Adrenal gland (tissue), 12 donors: ENCODE measurements around the gene CCDC6. TPM values are rescaled to one million over a fixed set of nuclear protein-coding genes. Genes with fewer than 3 reads are reported as not detected.

Experiments
- DNase-seq, 7 donors: peaks; one replicate each; pipeline ENCODE4 v3.0.0-alpha.2; 2019 to 2020
- H3K27ac ChIP-seq, 5 donors: fragments of 200-600 bp; sonication (generic) in 4 of 5; 1 replicate in 3 of 5; 2 replicates in 2 of 5; pipeline versions ENCODE4 v1.5.1 to v1.8.0; 2016 to 2020; ENCODE audit warnings: mild to moderate bottlenecking in 1 of 5
- H3K27me3 ChIP-seq: fragments of 200-600 bp; 2 replicates; pipeline ENCODE4 v1.8.0; 2021
- H3K36me3 ChIP-seq, 2 donors: fragments of 200-600 bp; replicated peaks in 1 of 2; 1 replicate in 1 of 2; 2 replicates in 1 of 2; pipeline versions ENCODE4 v1.5.1 to v1.8.0; 2018 to 2022
- H3K4me1 ChIP-seq, 2 donors: fragments of 200-600 bp; replicated peaks in 1 of 2; 1 replicate in 1 of 2; 2 replicates in 1 of 2; pipeline versions ENCODE4 v1.5.1 to v1.8.0; 2018 to 2021
- H3K4me3 ChIP-seq, 4 donors: fragments of 200-600 bp; sonication (generic) in 3 of 4; one replicate each; pipeline ENCODE4 v1.5.1; 2016 to 2018
- H3K9me3 ChIP-seq, 3 donors: fragments of 200-600 bp; sonication (generic) in 1 of 3; replicated peaks in 1 of 3; 1 replicate in 2 of 3; 2 replicates in 1 of 3; pipeline versions ENCODE4 v1.5.1 to v1.8.0; 2016 to 2021
- CTCF ChIP-seq, 6 experiments: fragments of 450-650 bp in 4 of 6; fragments of 200-600 bp in 2 of 6; sonication (generic) in 1 of 6; IDR thresholded peaks; 1 replicate in 5 of 6; 2 replicates in 1 of 6; pipeline versions ENCODE4 v1.5.1 to v1.8.0; 2016 to 2021; ENCODE audit warnings: antibody characterized with exemption in 6 of 6, mild to moderate bottlenecking in 2 of 6, moderate library complexity in 1 of 6
- POLR2A ChIP-seq, 2 donors: fragments of 450-650 bp; IDR thresholded peaks; one replicate each; pipeline ENCODE4 v1.6.1; 2017; ENCODE audit warnings: antibody characterized with exemption in 2 of 2, mild to moderate bottlenecking in 2 of 2, moderate library complexity in 1 of 2
- WGBS, 4 donors: extraction: QIAGEN DNeasy Blood & Tissue Kit in 2 of 4; methylation state at CpG; one replicate each; pipeline versions ENCODE4 v1.1.5 to v1.1.7; 2013 to 2017; 5-methylcytosine and 5-hydroxymethylcytosine counted together
- intact Hi-C, 2 donors: fragments of 100-400 bp; cut with DNase I; formaldehyde crosslinking; loops; one replicate each; pipeline versions ENCODE4 v1.14.1 to v1.15.0; 2022 to 2023
- polyA plus RNA-seq, 3 donors: library from polyadenylated mRNA; stranded (reverse); fragments of 200-250 nt in 2 of 3; fragments of 350-450 nt in 1 of 3; fragmentation: Illumina TruSeq in 1 of 3; extraction: RNeasy Lipid Tissue Mini Kit (QIAGEN cat#74804) in 1 of 3; gene quantifications; one replicate each; pipeline ENCODE4 v1.2.3, GENCODE V29; 2013 to 2014
- total RNA-seq, 9 donors: library from RNA; depleted of rRNA in 4 of 9; stranded (reverse); fragments of >200 nt in 4 of 9; fragments of 120-200 nt in 1 of 9; fragmentation: NEBNext Ultra II Directional in 1 of 9; extraction: Animal tissue kit (Norgen Biotek cat#: 25700) in 1 of 9; gene quantifications; one replicate each; pipeline versions ENCODE4 v1.1.0 to v1.2.4, GENCODE V29; 2013 to 2023
- donor health status: healthy with polysubstance abuse.
- donor health status: Bipolar disorder and iron deficiency.
- donor health status: DM: yes; HTN: yes; CAD: no.
- donor health status: DM: no; HTN: no; CAD: no.
- donor health status: DM: no; HTN: no; CAD: no.
- donor health status: DM: yes; HTN: yes; CAD: no.

The CCDC6 gene
- total and polyA plus RNA-seq, 12 donors = 7.1 to 53.3 (median 32.9) TPM

GRCh38 chr10:59820471-59820870, 85.9 kb downstream of the CCDC6 start:
- intact Hi-C loops = no loop called here
- peaks cover 13 to 25% of the 10 kb centered on the region in 2 donors for H3K4me1 ChIP-seq
- WGBS, 4 donors = 90 to 92% (median 90%) methylated on average over 5 of the region's 5 CpGs
- H3K9me3 ChIP-seq = no peaks in the 10 kb centered on the region
- DNase-seq = no peak
- no peak for TF ChIP-seq POLR2A (IDR thresholded peaks at IDR 0.05)
- no peak for TF ChIP-seq CTCF (IDR thresholded peaks at IDR 0.05)
- no peak overlapping the region for H3K27ac ChIP-seq
- no peak overlapping the region for H3K4me3 ChIP-seq
- no peaks in the 10 kb centered on the region for H3K27me3 ChIP-seq
- no peaks in the 10 kb centered on the region for H3K36me3 ChIP-seq

- Histone ChIP-seq H3K4me1 (peaks cover 13 to 25% of the 10 kb centered on the region in 2 donors), H3K36me3 (no peaks in the 10 kb centered on the region), H3K4me3 (no peak overlapping the region), H3K9me3 (no peaks in the 10 kb centered on the region), H3K27ac (no peak overlapping the region), H3K27me3 (no peaks in the 10 kb centered on the region)
- no peak for DNase-seq
- intact Hi-C loops = no loop called here
- 93 to 100% (median 95%) methylated on average over 2 of the region's 2 CpGs for WGBS, 4 donors
- TF ChIP-seq POLR2A (IDR thresholded peaks at IDR 0.05) (no peak), CTCF (IDR thresholded peaks at IDR 0.05) (no peak)
These were observed 86.7 kb downstream of the CCDC6 start for GRCh38 chr10:59819683-59820082.

- DNase-seq = no peak
- H3K36me3 ChIP-seq = no peaks in the 10 kb centered on the region
- TF ChIP-seq POLR2A (IDR thresholded peaks at IDR 0.05) (no peak), CTCF (IDR thresholded peaks at IDR 0.05) (no peak)
- H3K9me3 ChIP-seq = no peaks in the 10 kb centered on the region
- 89 to 95% (median 92%) methylated on average over 1 of the region's 1 CpG for WGBS, 4 donors
- H3K27ac ChIP-seq = no peak overlapping the region
- no peaks in the 10 kb centered on the region for H3K27me3 ChIP-seq
- intact Hi-C loops = no loop called here
- no peak overlapping the region for H3K4me3 ChIP-seq
- peaks cover 13 to 25% of the 10 kb centered on the region in 2 donors for H3K4me1 ChIP-seq
These were observed 87.1 kb downstream of the CCDC6 start for GRCh38 chr10:59819265-59819664.

- peak; percentile 53 to 87 (median 82) for DNase-seq
- 62 to 68% (median 63%) methylated on average over 4 to 6 of the region's 6 CpGs for WGBS, 4 donors
These were observed 88.6 kb downstream of the CCDC6 start for GRCh38 chr10:59817773-59818172.

More at GRCh38 chr10:59817773-59818172, 88.6 kb downstream of the CCDC6 start:
- H3K36me3 ChIP-seq = peaks cover 0 to 4% of the 10 kb centered on the region in 2 donors
- H3K27me3 ChIP-seq = no peaks in the 10 kb centered on the region
- peaks cover 16 to 36% of the 10 kb centered on the region in 2 donors for H3K4me1 ChIP-seq
- H3K27ac ChIP-seq = peak overlapping the region in 1 of 5 donors; percentile 12
- TF ChIP-seq POLR2A (IDR thresholded peaks at IDR 0.05) = no peak
- TF ChIP-seq CTCF (IDR thresholded peaks at IDR 0.05) = no peak
- no peak overlapping the region for H3K4me3 ChIP-seq
- H3K9me3 ChIP-seq = no peaks in the 10 kb centered on the region
- intact Hi-C loops = no loop called here
